IMR-90 (cell line): ENCODE data around the gene BLNK. TPM values are rescaled to one million over a fixed set of nuclear protein-coding genes. Genes with fewer than 3 reads are reported as not detected.

ENCODE experiments used
- ATAC-seq: fragments of 200-7000 bp; cut with Tn5 transposase; 2 replicates; pipeline ENCODE4 v1.9.1; 2020; ENCODE audit warnings: low read depth, mild to moderate bottlenecking, moderate library complexity
- BruUV-seq: library from RNA; stranded (reverse); fragments of 400-500 nt; replicated peaks from 2 replicates; lab custom pipeline; 2021; lab: Mats Ljungman, UMichigan
- CTCF ChIA-PET: fragments of 300-600 bp; formaldehyde crosslinking; extraction: SDS; loops from one replicate; lab custom pipeline; 2021; ENCODE audit warnings: antibody characterized with exemption; lab: Yijun Ruan, JAX
- POLR2A ChIA-PET: fragments of 300-600 bp; sonication (Branson Sonifier 250); formaldehyde crosslinking; loops from one replicate; lab custom pipeline; 2022; ENCODE audit warnings: antibody characterized with exemption; ENCODE audit not compliant: unreplicated experiment; lab: Charles Lee
- DNase-seq: peaks from one replicate; pipeline ENCODE4 v3.0.0; 2013
- H2AFZ ChIP-seq: replicated peaks from 2 replicates; pipeline ENCODE3; 2013; ENCODE audit warnings: low read length, mild to moderate bottlenecking; ENCODE audit not compliant: poor library complexity
- H2AK5ac ChIP-seq: 2 replicates; pipeline ENCODE4 v1.6.1; 2013; ENCODE audit warnings: low read depth, low read length, inconsistent platforms
- H2AK9ac ChIP-seq: replicated peaks from 2 replicates; pipeline ENCODE3; 2013; ENCODE audit warnings: mild to moderate bottlenecking, low read depth, low read length, moderate library complexity; ENCODE audit not compliant: poor library complexity
- H2BK120ac ChIP-seq: 2 replicates; pipeline ENCODE4 v1.6.1; 2013; ENCODE audit warnings: low read depth, low read length, inconsistent platforms
- H2BK15ac ChIP-seq: 3 replicates; pipeline ENCODE4 v1.6.1; 2013; ENCODE audit warnings: low read depth, low read length, inconsistent platforms
- H2BK20ac ChIP-seq: 2 replicates; pipeline ENCODE4 v1.6.1; 2013; ENCODE audit warnings: low read depth, mild to moderate bottlenecking, inconsistent platforms, low read length, moderate library complexity
- H2BK5ac ChIP-seq: 2 replicates; pipeline ENCODE4 v1.6.1; 2013; ENCODE audit warnings: mild to moderate bottlenecking, low read depth, low read length, inconsistent platforms; ENCODE audit not compliant: poor library complexity, severe bottlenecking
- H3K14ac ChIP-seq: replicated peaks from 2 replicates; pipeline ENCODE4 v1.6.1; 2013; ENCODE audit warnings: low read depth, low read length, inconsistent platforms
- H3K18ac ChIP-seq: 2 replicates; pipeline ENCODE4 v1.6.1; 2013; ENCODE audit warnings: low read depth, low read length, control low read depth
- H3K23ac ChIP-seq: 2 replicates; pipeline ENCODE4 v1.6.1; 2013; ENCODE audit warnings: low read depth, low read length, inconsistent platforms
- H3K27ac ChIP-seq: 2 replicates; pipeline ENCODE4 v1.5.1; 2013; ENCODE audit warnings: mild to moderate bottlenecking, control low read depth, low read length; ENCODE audit not compliant: insufficient read depth
- H3K27me3 ChIP-seq: 2 replicates; pipeline ENCODE4 v1.6.1; 2013; ENCODE audit warnings: low read length; ENCODE audit not compliant: control insufficient read depth, insufficient read depth
- H3K36me3 ChIP-seq: 2 replicates; pipeline ENCODE4 v1.6.1; 2013; ENCODE audit warnings: low read length, mixed read lengths; ENCODE audit not compliant: control insufficient read depth, insufficient read depth
- H3K4ac ChIP-seq: 2 replicates; pipeline ENCODE4 v1.6.1; 2013; ENCODE audit warnings: low read depth, low read length, inconsistent platforms
- H3K4me1 ChIP-seq: 2 replicates; pipeline ENCODE4 v1.6.1; 2013; ENCODE audit warnings: low read length, mixed read lengths; ENCODE audit not compliant: control insufficient read depth, insufficient read depth
- H3K4me2 ChIP-seq: 2 replicates; pipeline ENCODE4 v1.6.1; 2013; ENCODE audit warnings: low read depth, mild to moderate bottlenecking, control low read depth, low read length, moderate library complexity
- H3K4me3 ChIP-seq: 2 replicates; pipeline ENCODE4 v1.5.1; 2013; ENCODE audit warnings: low read depth, mild to moderate bottlenecking, control low read depth, low read length, moderate library complexity; ENCODE audit not compliant: insufficient read depth
- H3K56ac ChIP-seq: 2 replicates; pipeline ENCODE4 v1.6.1; 2013; ENCODE audit warnings: low read length, inconsistent platforms; ENCODE audit not compliant: insufficient read depth; ENCODE audit errors: extremely low read depth
- H3K79me1 ChIP-seq, 2 experiments: 2 replicates each; pipeline ENCODE4 v1.6.1; 2013; ENCODE audit warnings: low read length in 2 of 2, inconsistent platforms in 1 of 2, low read depth in 1 of 2
- H3K9ac ChIP-seq: 2 replicates; pipeline ENCODE4 v1.6.1; 2013; ENCODE audit warnings: low read depth, low read length, control low read depth
- H3K9me1 ChIP-seq: 2 replicates; pipeline ENCODE4 v1.6.1; 2013; ENCODE audit warnings: low read length, inconsistent platforms; ENCODE audit not compliant: insufficient read depth
- H3K9me3 ChIP-seq: 2 replicates; pipeline ENCODE4 v1.6.1; 2013; ENCODE audit warnings: low read length; ENCODE audit not compliant: control insufficient read depth, insufficient read depth
- H4K20me1 ChIP-seq: 2 replicates; pipeline ENCODE4 v1.6.1; 2013; ENCODE audit warnings: low read length, inconsistent platforms; ENCODE audit not compliant: insufficient read depth
- H4K5ac ChIP-seq: 2 replicates; pipeline ENCODE4 v1.6.1; 2013; ENCODE audit warnings: mild to moderate bottlenecking, low read depth, low read length, control low read depth
- H4K8ac ChIP-seq, 2 experiments: 2 replicates each; pipeline ENCODE4 v1.6.1; 2013; ENCODE audit warnings: low read depth in 2 of 2, low read length in 2 of 2, control low read depth in 1 of 2, inconsistent platforms in 1 of 2
- H4K91ac ChIP-seq: 2 replicates; pipeline ENCODE4 v1.6.1; 2013; ENCODE audit warnings: low read depth, low read length, inconsistent platforms; ENCODE audit not compliant: insufficient read depth
- BHLHE40 ChIP-seq: fragments of 150-350 bp; IDR thresholded peaks from 2 replicates; pipeline ENCODE4 v1.6.1; 2016; ENCODE audit warnings: mild to moderate bottlenecking, low read depth, low read length
- CEBPB ChIP-seq: IDR thresholded peaks from 2 replicates; pipeline ENCODE4 v1.6.1; 2012; ENCODE audit warnings: low read depth, low read length, improper control_type of control experiment
- CHD1 ChIP-seq: IDR thresholded peaks from 2 replicates; pipeline ENCODE4 v1.6.1; 2012; ENCODE audit warnings: low read depth, low read length, improper control_type of control experiment
- FOS ChIP-seq: fragments of 150-350 bp; IDR thresholded peaks from 2 replicates; pipeline ENCODE4 v1.6.1; 2016; ENCODE audit warnings: low read depth, low read length
- MAFK ChIP-seq: IDR thresholded peaks from 2 replicates; pipeline ENCODE4 v1.6.1; 2012; ENCODE audit warnings: low read depth, low read length, improper control_type of control experiment
- MAZ ChIP-seq: IDR thresholded peaks from 2 replicates; pipeline ENCODE4 v1.6.1; 2012; ENCODE audit warnings: low read depth, mild to moderate bottlenecking, low read length, improper control_type of control experiment, moderate library complexity, borderline replicate concordance
- MXI1 ChIP-seq: IDR thresholded peaks from 2 replicates; pipeline ENCODE4 v1.6.1; 2012; ENCODE audit warnings: low read depth, mild to moderate bottlenecking, low read length, moderate library complexity, borderline replicate concordance
- NFE2L2 ChIP-seq: fragments of 150-350 bp; IDR thresholded peaks from 2 replicates; pipeline ENCODE4 v1.6.1; 2016; ENCODE audit warnings: low read depth, mild to moderate bottlenecking, low read length
- POLR2A ChIP-seq: IDR thresholded peaks from 2 replicates; pipeline ENCODE4 v1.6.1; 2012; ENCODE audit warnings: mild to moderate bottlenecking, low read depth, low read length
- RCOR1 ChIP-seq: IDR thresholded peaks from 2 replicates; pipeline ENCODE4 v1.6.1; 2012; ENCODE audit warnings: mild to moderate bottlenecking, low read length, improper control_type of control experiment; ENCODE audit not compliant: insufficient replicate concordance
- RFX5 ChIP-seq: IDR thresholded peaks from 2 replicates; pipeline ENCODE4 v1.8.0; 2012; ENCODE audit warnings: low read depth, mild to moderate bottlenecking, low read length, moderate library complexity
- SMC3 ChIP-seq: fragments of 150-350 bp; IDR thresholded peaks from 2 replicates; pipeline ENCODE4 v1.6.1; 2016; ENCODE audit warnings: low read depth, mild to moderate bottlenecking, antibody characterized with exemption, low read length, moderate library complexity
- WGBS, 2 experiments: methylation state at CpG; one replicate each; pipeline versions ENCODE4 v1.1.5 to v1.1.7; 2013; ENCODE audit warnings: missing lambda C conversion rate in 2 of 2; ENCODE audit not compliant: insufficient read length in 1 of 2; ENCODE audit errors: extremely low coverage in 2 of 2; 5-methylcytosine and 5-hydroxymethylcytosine counted together
- dilution Hi-C: fragments of 300-500 bp; cut with HindIII; formaldehyde crosslinking; loops from one replicate; pipeline ENCODE4 v1.14.3; 2018; ENCODE audit warnings: low sequenced_read_pairs; ENCODE audit not compliant: unreplicated experiment
- in situ Hi-C: fragments of 300-500 bp; cut with MboI; formaldehyde crosslinking; loops from 3 replicates; pipeline ENCODE4 v1.14.3; 2019; ENCODE audit warnings: low sequenced_read_pairs, inconsistent platforms, mixed read lengths
- intact Hi-C: fragments of 100-400 bp; cut with micrococcal nuclease; formaldehyde crosslinking; loops from 2 replicates; pipeline ENCODE4 v1.10.0; 2022
- polyA plus RNA-seq, 3 experiments: library from polyadenylated mRNA; depleted of rRNA; stranded (reverse); fragments of >200 nt; gene quantifications; 2 replicates each; pipeline ENCODE4 v1.2.3, GENCODE V29; 2012; ENCODE audit warnings: low replicate concordance in 1 of 3
- total RNA-seq: library from RNA; depleted of rRNA; stranded (reverse); fragments of >200 nt; gene quantifications from 2 replicates; pipeline ENCODE4 v1.2.3, GENCODE V29; 2012
- TF ChIP-seq, protein P1 (sequence below): conservative IDR thresholded peaks from 2 replicates; pipeline ENCODE4 v1.5.1; 2012; ENCODE audit warnings: mild to moderate bottlenecking, low read depth, low read length, improper control_type of control experiment
- TF ChIP-seq, protein P2 (sequence below): fragments of 150-350 bp; IDR thresholded peaks from 2 replicates; pipeline ENCODE4 v1.6.1; 2016; ENCODE audit warnings: low read depth, mild to moderate bottlenecking, low read length, moderate library complexity, borderline replicate concordance
- TF ChIP-seq, protein P3 (sequence below): fragments of 150-350 bp; IDR thresholded peaks from 2 replicates; pipeline ENCODE4 v1.6.1; 2017; ENCODE audit warnings: mild to moderate bottlenecking, antibody characterized with exemption, low read length, low read depth

Gene BLNK
- total and polyA plus RNA-seq, 2 of the 4 experiments (the other 2 are of a cell fraction): not detected

DNA sequence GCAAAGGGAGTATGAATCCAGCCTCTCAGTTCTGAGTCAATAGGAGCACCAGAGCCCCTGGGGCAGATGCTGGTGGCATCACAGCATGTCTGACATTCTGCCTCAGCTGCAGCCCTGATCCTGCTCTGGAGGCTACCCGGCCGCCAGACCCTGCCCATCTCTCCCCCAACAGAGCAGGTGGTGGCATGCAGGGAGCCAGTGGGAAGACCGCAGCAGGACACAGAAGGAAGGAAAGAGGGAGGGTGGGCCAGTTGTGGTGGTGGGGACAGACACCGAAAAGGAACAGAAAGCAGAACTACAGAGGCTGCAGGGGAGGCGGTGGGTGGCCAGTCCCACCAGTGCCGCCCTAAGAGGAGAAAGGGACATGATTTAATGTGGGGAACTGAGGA is 35.3 kb downstream of the BLNK start:
- ATAC-seq (no peak), DNase-seq (no peak)
- intact Hi-C loops: no loop called here
- H3K27me3 ChIP-seq: no peaks in the 10 kb centered on the region
- H2BK120ac ChIP-seq: no peak overlapping the region
- no peak overlapping the region for H4K91ac ChIP-seq
- dilution Hi-C loops: no loop called here
- no peak overlapping the region for H2AK5ac ChIP-seq
- CTCF ChIA-PET: no interaction called here
- H3K14ac ChIP-seq: no peak overlapping the region
- H3K23ac ChIP-seq: no peak overlapping the region
- H3K4me3 ChIP-seq: no peak overlapping the region
- H3K4me2 ChIP-seq: no peak overlapping the region
- no peak overlapping the region for H4K8ac ChIP-seq
- no TSS peak for BruUV-seq
- WGBS, 2 experiments: 67% methylated on average over 1 of the region's 6 CpGs; no CpG with 5 or more reads in 1 of the 2 experiments
- TF ChIP-seq CHD1: no peak
- TF ChIP-seq POLR2A: no peak
- TF ChIP-seq BHLHE40: no peak
- TF ChIP-seq SMC3: no peak
- TF ChIP-seq, protein P1, sequence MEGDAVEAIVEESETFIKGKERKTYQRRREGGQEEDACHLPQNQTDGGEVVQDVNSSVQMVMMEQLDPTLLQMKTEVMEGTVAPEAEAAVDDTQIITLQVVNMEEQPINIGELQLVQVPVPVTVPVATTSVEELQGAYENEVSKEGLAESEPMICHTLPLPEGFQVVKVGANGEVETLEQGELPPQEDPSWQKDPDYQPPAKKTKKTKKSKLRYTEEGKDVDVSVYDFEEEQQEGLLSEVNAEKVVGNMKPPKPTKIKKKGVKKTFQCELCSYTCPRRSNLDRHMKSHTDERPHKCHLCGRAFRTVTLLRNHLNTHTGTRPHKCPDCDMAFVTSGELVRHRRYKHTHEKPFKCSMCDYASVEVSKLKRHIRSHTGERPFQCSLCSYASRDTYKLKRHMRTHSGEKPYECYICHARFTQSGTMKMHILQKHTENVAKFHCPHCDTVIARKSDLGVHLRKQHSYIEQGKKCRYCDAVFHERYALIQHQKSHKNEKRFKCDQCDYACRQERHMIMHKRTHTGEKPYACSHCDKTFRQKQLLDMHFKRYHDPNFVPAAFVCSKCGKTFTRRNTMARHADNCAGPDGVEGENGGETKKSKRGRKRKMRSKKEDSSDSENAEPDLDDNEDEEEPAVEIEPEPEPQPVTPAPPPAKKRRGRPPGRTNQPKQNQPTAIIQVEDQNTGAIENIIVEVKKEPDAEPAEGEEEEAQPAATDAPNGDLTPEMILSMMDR: no peak
- no peak for TF ChIP-seq MXI1
- no peak for TF ChIP-seq RFX5
- no peak for TF ChIP-seq CEBPB
- no peak for TF ChIP-seq MAZ
- TF ChIP-seq, protein P2, sequence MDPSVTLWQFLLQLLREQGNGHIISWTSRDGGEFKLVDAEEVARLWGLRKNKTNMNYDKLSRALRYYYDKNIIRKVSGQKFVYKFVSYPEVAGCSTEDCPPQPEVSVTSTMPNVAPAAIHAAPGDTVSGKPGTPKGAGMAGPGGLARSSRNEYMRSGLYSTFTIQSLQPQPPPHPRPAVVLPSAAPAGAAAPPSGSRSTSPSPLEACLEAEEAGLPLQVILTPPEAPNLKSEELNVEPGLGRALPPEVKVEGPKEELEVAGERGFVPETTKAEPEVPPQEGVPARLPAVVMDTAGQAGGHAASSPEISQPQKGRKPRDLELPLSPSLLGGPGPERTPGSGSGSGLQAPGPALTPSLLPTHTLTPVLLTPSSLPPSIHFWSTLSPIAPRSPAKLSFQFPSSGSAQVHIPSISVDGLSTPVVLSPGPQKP: no peak
- no peak for TF ChIP-seq RCOR1
- no peak for TF ChIP-seq NFE2L2
- no peak for TF ChIP-seq FOS
- TF ChIP-seq, protein P3, sequence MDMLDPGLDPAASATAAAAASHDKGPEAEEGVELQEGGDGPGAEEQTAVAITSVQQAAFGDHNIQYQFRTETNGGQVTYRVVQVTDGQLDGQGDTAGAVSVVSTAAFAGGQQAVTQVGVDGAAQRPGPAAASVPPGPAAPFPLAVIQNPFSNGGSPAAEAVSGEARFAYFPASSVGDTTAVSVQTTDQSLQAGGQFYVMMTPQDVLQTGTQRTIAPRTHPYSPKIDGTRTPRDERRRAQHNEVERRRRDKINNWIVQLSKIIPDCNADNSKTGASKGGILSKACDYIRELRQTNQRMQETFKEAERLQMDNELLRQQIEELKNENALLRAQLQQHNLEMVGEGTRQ: no peak
- no peak for TF ChIP-seq MAFK
- H3K4ac ChIP-seq: no peak overlapping the region
- no peaks in the 10 kb centered on the region for H3K4me1 ChIP-seq
- H2AFZ ChIP-seq: no peak overlapping the region
- in situ Hi-C loops: no loop called here
- H3K27ac ChIP-seq: no peak overlapping the region
- no peaks in the 10 kb centered on the region for H4K20me1 ChIP-seq
- POLR2A ChIA-PET: no interaction called here
- no peaks in the 10 kb centered on the region for H3K9me1 ChIP-seq
- H3K18ac ChIP-seq: no peak overlapping the region
- no peaks in the 10 kb centered on the region for H3K36me3 ChIP-seq
- H2BK15ac ChIP-seq: no peak overlapping the region
- H3K56ac ChIP-seq: no peak overlapping the region
- no peak overlapping the region for H3K9ac ChIP-seq
- H3K79me1 ChIP-seq: no peaks in the 10 kb centered on the region
- H2BK20ac ChIP-seq: no peak overlapping the region
- no peak overlapping the region for H4K5ac ChIP-seq
- H2AK9ac ChIP-seq: no peak overlapping the region
- H3K9me3 ChIP-seq: no peaks in the 10 kb centered on the region
- no peak overlapping the region for H2BK5ac ChIP-seq
